Measurements from ENCODE around the gene PCDHGB6. TPM values are rescaled to one million over a fixed set of nuclear protein-coding genes. Genes with fewer than 3 reads are reported as not detected.
"Not testable (repeated sequence)": the region's sequence is repeated elsewhere in the genome, so short reads cannot be mapped to it uniquely, and the experiment has no call there.

Gene PCDHGB6
- total RNA-seq, 1 experiment from 2014 or later, result not detected

- H3K9me2 ChIP-seq (ENCODE audit: insufficient read depth); H3K4me3 ChIP-seq; H3K9me3 ChIP-seq (ENCODE audit: insufficient read depth, low read depth); H2AFZ ChIP-seq; H3F3A ChIP-seq (ENCODE audit: insufficient read depth, low read depth); H4K20me1 ChIP-seq (ENCODE audit: insufficient read depth); H3K27me3 ChIP-seq (ENCODE audit: insufficient read depth, low read depth); POLR2A ChIA-PET (ENCODE audit: unreplicated experiment); BruUV-seq (replicated peaks); H3K27ac ChIP-seq; H3K4me1 ChIP-seq (replicated peaks; ENCODE audit: insufficient read depth); H3K79me2 ChIP-seq (ENCODE audit: low read depth); H3K36me3 ChIP-seq (ENCODE audit: low read depth); H3K4me2 ChIP-seq: not testable (repeated sequence)
- intact Hi-C loops (cut with micrococcal nuclease; ENCODE audit: unreplicated experiment), result loop anchor here (1.0 to 10.0 kb wide), 2 partner anchors 93 to 147 kb away; partner anchors contain the start of gene TAF7
- DNase-seq, result peak in 1 of 2 experiments; percentile 67
- CTCF ChIA-PET, result interaction anchor here (1.0 to 1.3 kb wide), 2 partner anchors 11 to 146 kb away, joined by 3 to 7 read pairs; no protein-coding TSS in a partner anchor
- peak; percentile 73 for TF ChIP-seq CTCF (conservative IDR thresholded peaks at IDR 0.05)
Observed at GRCh38 chr5:141417494-141418172, 9.8 kb downstream of the PCDHGB6 start, which contains the start of gene PCDHGB7. TSS of gene PCDHGB7 (plus strand) at chr5:141417677. CDS start at chr5:141417860, 183 bp downstream.

GRCh38 chr5:141419074-141419880 is 11.5 kb downstream of the PCDHGB6 start:
- Histone ChIP-seq H3F3A (ENCODE audit: insufficient read depth, low read depth) (no peaks in the 10 kb centered on the region), H3K9me2 (ENCODE audit: insufficient read depth) (no peaks in the 10 kb centered on the region), H3K4me3 (no peak overlapping the region), H3K36me3 (ENCODE audit: low read depth) (no peaks in the 10 kb centered on the region), H3K4me2 (no peak overlapping the region), H3K9me3 (ENCODE audit: insufficient read depth, low read depth) (no peaks in the 10 kb centered on the region), H4K20me1 (ENCODE audit: insufficient read depth) (no peaks in the 10 kb centered on the region), H2AFZ (no peak overlapping the region), H3K27ac (no peak overlapping the region), H3K27me3 (ENCODE audit: insufficient read depth, low read depth) (peaks cover 10% of the 10 kb centered on the region; the same call in 1 of the 2 replicates), H3K79me2 (ENCODE audit: low read depth) (no peaks in the 10 kb centered on the region), H3K4me1 (replicated peaks; ENCODE audit: insufficient read depth) (no peaks in the 10 kb centered on the region)
- DNase-seq, result no peak
- TF ChIP-seq CTCF (conservative IDR thresholded peaks at IDR 0.05), result no peak
- no peak for TF ChIP-seq EZH2 (IDR thresholded peaks at IDR 0.05; ENCODE audit: low read depth)
- BruUV-seq (replicated peaks), result no TSS peak
- ChIA-PET CTCF (no interaction called here), POLR2A (ENCODE audit: unreplicated experiment) (no interaction called here)
- intact Hi-C loops (cut with micrococcal nuclease; ENCODE audit: unreplicated experiment), result loop anchor here (10.0 kb wide), 1 partner anchor 94 kb away; the partner anchor contains the start of gene TAF7

- TF ChIP-seq CTCF (conservative IDR thresholded peaks at IDR 0.05) (peak; percentile 81), EZH2 (IDR thresholded peaks at IDR 0.05; ENCODE audit: low read depth) (no peak)
- Histone ChIP-seq H3K9me2 (ENCODE audit: insufficient read depth) (no peaks in the 10 kb centered on the region), H3F3A (ENCODE audit: insufficient read depth, low read depth) (no peaks in the 10 kb centered on the region), H3K4me2 (peak within 1 kb of the TSS; percentile 69), H4K20me1 (ENCODE audit: insufficient read depth) (no peaks in the 10 kb centered on the region), H3K27me3 (ENCODE audit: insufficient read depth, low read depth) (peaks cover 25% of the 10 kb centered on the region; the same call in 1 of the 2 replicates), H3K36me3 (ENCODE audit: low read depth) (no peaks in the 10 kb centered on the region), H3K4me1 (replicated peaks; ENCODE audit: insufficient read depth) (no peaks in the 10 kb centered on the region), H2AFZ (peak within 1 kb of the TSS; percentile 63; the same call in 1 of the 2 replicates), H3K9me3 (ENCODE audit: insufficient read depth, low read depth) (no peaks in the 10 kb centered on the region), H3K4me3 (peak within 1 kb of the TSS; percentile 50), H3K79me2 (ENCODE audit: low read depth) (no peaks in the 10 kb centered on the region), H3K27ac (no peak within 1 kb of the TSS)
- peak; percentile 38 to 60 for DNase-seq
- no TSS peak for BruUV-seq (replicated peaks)
- ChIA-PET POLR2A (ENCODE audit: unreplicated experiment) (interaction anchor here (0.7 kb wide), 1 partner anchor 143 kb away, joined by 7 read pairs; no protein-coding TSS in a partner anchor), CTCF (interaction anchor here (0.6 to 1.8 kb wide), 9 partner anchors 63 to 832 kb away, joined by 3 to 12 read pairs (median 6); no protein-coding TSS in a partner anchor)
- intact Hi-C loops (cut with micrococcal nuclease; ENCODE audit: unreplicated experiment), result loop anchor here (1.0 kb wide), 1 partner anchor 103 kb away; no protein-coding TSS in a partner anchor
Observed at GRCh38 chr5:141420855-141421488, 13.2 kb downstream of the PCDHGB6 start, which contains the start of gene PCDHGA11. TSS of gene PCDHGA11 (plus strand) at chr5:141421051. CDS start at chr5:141421228, 177 bp downstream.

All from PC-9 (cell line).